Astrocyte (in vitro differentiated cells and primary cell): ENCODE measurements around the gene CELA2A. TPM values are rescaled to one million over a fixed set of nuclear protein-coding genes. Genes with fewer than 3 reads are reported as not detected.
A peak's percentile ranks its signal among the peaks of the same experiment; 100 is the strongest.

Experiments used
- DNase-seq: peaks from one replicate; pipeline ENCODE4 v3.0.0-alpha.2; 2010; ENCODE audit warnings: low read depth
- FAIRE-seq: peaks from 2 replicates; lab custom pipeline; 2011; peaks lifted over from hg19 to GRCh38; lab: Jason Lieb, UNC
- H2AFZ ChIP-seq: 2 replicates; pipeline ENCODE4 v1.6.0; 2012; ENCODE audit warnings: low read depth, low read length, inconsistent platforms
- H3K27ac ChIP-seq: 2 replicates; pipeline ENCODE4 v1.5.1; 2011; ENCODE audit warnings: low read depth, low read length, inconsistent platforms
- H3K27me3 ChIP-seq: 2 replicates; pipeline ENCODE4 v1.6.0; 2011; ENCODE audit warnings: low read length, inconsistent platforms; ENCODE audit not compliant: insufficient read depth
- H3K36me3 ChIP-seq: 2 replicates; pipeline ENCODE4 v1.5.1; 2011; ENCODE audit warnings: low read length, inconsistent platforms; ENCODE audit not compliant: insufficient read depth
- H3K4me1 ChIP-seq: 2 replicates; pipeline ENCODE4 v1.5.1; 2011; ENCODE audit warnings: low read length, inconsistent platforms; ENCODE audit not compliant: insufficient read depth
- H3K4me2 ChIP-seq: 2 replicates; pipeline ENCODE4 v1.6.0; 2012; ENCODE audit warnings: low read length, inconsistent platforms
- H3K4me3 ChIP-seq: 2 replicates; pipeline ENCODE4 v1.5.1; 2011; ENCODE audit warnings: low read depth, mild to moderate bottlenecking, low read length, inconsistent platforms; ENCODE audit not compliant: insufficient read depth
- H3K79me2 ChIP-seq: 2 replicates; pipeline ENCODE4 v1.6.0; 2012; ENCODE audit warnings: mild to moderate bottlenecking, low read length, inconsistent platforms; ENCODE audit not compliant: insufficient read depth
- H3K9ac ChIP-seq: 2 replicates; pipeline ENCODE4 v1.6.0; 2012; ENCODE audit warnings: mild to moderate bottlenecking, low read length, inconsistent platforms
- H3K9me3 ChIP-seq: 2 replicates; pipeline ENCODE4 v1.5.1; 2012; ENCODE audit warnings: low read depth, mild to moderate bottlenecking, low read length, inconsistent platforms; ENCODE audit not compliant: insufficient read depth
- H4K20me1 ChIP-seq: 2 replicates; pipeline ENCODE4 v1.6.0; 2012; ENCODE audit warnings: low read length, inconsistent platforms; ENCODE audit not compliant: insufficient read depth
- H3K27ac Mint-ChIP-seq: one replicate; pipeline ENCODE4 v1.8.0; 2021; ENCODE audit warnings: mild to moderate bottlenecking, mixed read lengths; ENCODE audit not compliant: unreplicated experiment
- H3K27me3 Mint-ChIP-seq: one replicate; pipeline ENCODE4 v1.8.0; 2021; ENCODE audit warnings: low read depth, mixed read lengths; ENCODE audit not compliant: unreplicated experiment
- H3K36me3 Mint-ChIP-seq: one replicate; pipeline ENCODE4 v1.8.0; 2021; ENCODE audit warnings: low read depth, mixed read lengths; ENCODE audit not compliant: unreplicated experiment
- H3K4me1 Mint-ChIP-seq: one replicate; pipeline ENCODE4 v1.8.0; 2021; ENCODE audit warnings: low read depth, mixed read lengths; ENCODE audit not compliant: unreplicated experiment
- H3K4me3 Mint-ChIP-seq: one replicate; pipeline ENCODE4 v1.8.0; 2021; ENCODE audit warnings: mild to moderate bottlenecking, moderate library complexity, mixed read lengths; ENCODE audit not compliant: unreplicated experiment
- H3K9me3 Mint-ChIP-seq: one replicate; pipeline ENCODE4 v1.8.0; 2021; ENCODE audit warnings: mild to moderate bottlenecking, mixed read lengths; ENCODE audit not compliant: unreplicated experiment
- CTCF ChIP-seq: IDR thresholded peaks from 2 replicates; pipeline ENCODE4 v1.5.1; 2011; ENCODE audit warnings: low read depth, mild to moderate bottlenecking, inconsistent platforms, low read length, moderate library complexity; ENCODE audit not compliant: insufficient read depth
- EZH2 ChIP-seq: IDR thresholded peaks from 2 replicates; pipeline ENCODE4 v1.6.1; 2012; ENCODE audit warnings: mild to moderate bottlenecking, low read length, inconsistent platforms; ENCODE audit not compliant: insufficient read depth
- total RNA-seq: library from RNA; stranded (reverse); gene quantifications from 2 replicates; pipeline ENCODE4 v1.2.1, GENCODE V29; 2021

CELA2A gene
- total RNA-seq, 1 donor from 2014 or later = not detected

- H2AFZ ChIP-seq = no peak overlapping the region
Measured at GRCh38 chr1:15410884-15411245, 45.7 kb upstream of the CELA2A start.

GRCh38 chr1:15411593-15412137 is 44.9 kb upstream of the CELA2A start:
- Mint-ChIP-seq H3K9me3 (no peaks in the 10 kb centered on the region), H3K4me1 (peaks cover 26% of the 10 kb centered on the region), H3K27ac (no peak overlapping the region), H3K4me3 (peak overlapping the region; percentile 86), H3K36me3 (peaks cover 13% of the 10 kb centered on the region), H3K27me3 (peaks cover 3% of the 10 kb centered on the region)
- FAIRE-seq (no peak), DNase-seq (no peak)
- Histone ChIP-seq H3K9ac (peak overlapping the region; percentile 86), H3K36me3 (no peaks in the 10 kb centered on the region), H3K9me3 (no peaks in the 10 kb centered on the region), H3K4me2 (peak overlapping the region; percentile 89), H3K27me3 (no peaks in the 10 kb centered on the region), H3K79me2 (peaks cover 53% of the 10 kb centered on the region), H3K4me1 (peaks cover 50% of the 10 kb centered on the region), H3K4me3 (peak overlapping the region; percentile 45), H4K20me1 (peaks cover 45% of the 10 kb centered on the region), H2AFZ (no peak overlapping the region), H3K27ac (no peak overlapping the region)
- TF ChIP-seq CTCF (no peak), EZH2 (no peak)

More at GRCh38 chr1:15410884-15411245, 45.7 kb upstream of the CELA2A start:
- Mint-ChIP-seq H3K27me3 (peaks cover 4% of the 10 kb centered on the region), H3K4me3 (peak overlapping the region; percentile 86), H3K9me3 (no peaks in the 10 kb centered on the region), H3K4me1 (peaks cover 21% of the 10 kb centered on the region), H3K36me3 (peaks cover 13% of the 10 kb centered on the region), H3K27ac (no peak overlapping the region)
- H3K9me3 ChIP-seq = no peaks in the 10 kb centered on the region
- TF ChIP-seq CTCF (no peak), EZH2 (no peak)
- peak overlapping the region; percentile 72 for H3K4me3 ChIP-seq
- FAIRE-seq (no peak), DNase-seq (no peak)
- peaks cover 43% of the 10 kb centered on the region for H3K4me1 ChIP-seq
- H3K9ac ChIP-seq = peak overlapping the region; percentile 86
- H3K27ac ChIP-seq = peak overlapping the region; percentile 42
- peaks cover 45% of the 10 kb centered on the region for H4K20me1 ChIP-seq
- H3K36me3 ChIP-seq = no peaks in the 10 kb centered on the region
- peaks cover 49% of the 10 kb centered on the region for H3K79me2 ChIP-seq
- H3K27me3 ChIP-seq = no peaks in the 10 kb centered on the region
- H3K4me2 ChIP-seq = peak overlapping the region; percentile 89

- H3K4me2 ChIP-seq = peak overlapping the region; percentile 89
Measured at GRCh38 chr1:15412175-15412800, 44.2 kb upstream of the CELA2A start.

More at GRCh38 chr1:15412175-15412800, 44.2 kb upstream of the CELA2A start:
- no peak overlapping the region for H3K9ac ChIP-seq
- Mint-ChIP-seq H3K4me3 (peak overlapping the region; percentile 86), H3K9me3 (no peaks in the 10 kb centered on the region), H3K27me3 (no peaks in the 10 kb centered on the region), H3K27ac (no peak overlapping the region), H3K4me1 (peaks cover 26% of the 10 kb centered on the region), H3K36me3 (peaks cover 13% of the 10 kb centered on the region)
- H3K36me3 ChIP-seq = no peaks in the 10 kb centered on the region
- H3K9me3 ChIP-seq = no peaks in the 10 kb centered on the region
- TF ChIP-seq CTCF (no peak), EZH2 (no peak)
- H3K4me1 ChIP-seq = peaks cover 50% of the 10 kb centered on the region
- no peak overlapping the region for H3K4me3 ChIP-seq
- H3K27ac ChIP-seq = no peak overlapping the region
- no peaks in the 10 kb centered on the region for H3K27me3 ChIP-seq
- H3K79me2 ChIP-seq = peaks cover 53% of the 10 kb centered on the region
- H4K20me1 ChIP-seq = peaks cover 45% of the 10 kb centered on the region
- no peak overlapping the region for H2AFZ ChIP-seq
- DNase-seq (no peak), FAIRE-seq (no peak)
